Type B pancreatic cell (in vitro differentiated cells): ENCODE measurements around the gene SLC16A10. TPM values are rescaled to one million over a fixed set of nuclear protein-coding genes. Genes with fewer than 3 reads are reported as not detected.

Source experiments
- DNase-seq: peaks from one replicate; pipeline ENCODE4 v3.0.0; 2021; ENCODE audit warnings: mixed read lengths; ENCODE audit not compliant: unreplicated experiment; ENCODE audit errors: extremely low spot score
- H3K27ac Mint-ChIP-seq: 2 replicates; pipeline ENCODE4 v1.8.0; 2021; ENCODE audit warnings: mild to moderate bottlenecking, mixed read lengths
- H3K27me3 Mint-ChIP-seq: 2 replicates; pipeline ENCODE4 v1.8.0; 2021; ENCODE audit warnings: mixed read lengths
- H3K36me3 Mint-ChIP-seq: 2 replicates; pipeline ENCODE4 v1.8.0; 2021; ENCODE audit warnings: mixed read lengths
- H3K4me1 Mint-ChIP-seq: one replicate; pipeline ENCODE4 v1.8.0; 2021; ENCODE audit warnings: mixed read lengths; ENCODE audit not compliant: unreplicated experiment
- H3K4me3 Mint-ChIP-seq: 2 replicates; pipeline ENCODE4 v1.8.0; 2021; ENCODE audit warnings: mild to moderate bottlenecking, mixed read lengths
- H3K9me3 Mint-ChIP-seq: 2 replicates; pipeline ENCODE4 v1.8.0; 2021; ENCODE audit warnings: mixed read lengths
- total RNA-seq: library from RNA; stranded (reverse); gene quantifications from 2 replicates; pipeline ENCODE4 v1.2.1, GENCODE V29; 2021; ENCODE audit warnings: low replicate concordance
- TF ChIP-seq, protein P1 (sequence below): fragments of 200-600 bp; sonication (generic); conservative IDR thresholded peaks from 2 replicates; pipeline ENCODE4 v1.5.0; 2021; ENCODE audit warnings: antibody characterized with exemption, mild to moderate bottlenecking

SLC16A10 gene
- total RNA-seq, 1 donor from 2014 or later, result 16.9 TPM

DNA sequence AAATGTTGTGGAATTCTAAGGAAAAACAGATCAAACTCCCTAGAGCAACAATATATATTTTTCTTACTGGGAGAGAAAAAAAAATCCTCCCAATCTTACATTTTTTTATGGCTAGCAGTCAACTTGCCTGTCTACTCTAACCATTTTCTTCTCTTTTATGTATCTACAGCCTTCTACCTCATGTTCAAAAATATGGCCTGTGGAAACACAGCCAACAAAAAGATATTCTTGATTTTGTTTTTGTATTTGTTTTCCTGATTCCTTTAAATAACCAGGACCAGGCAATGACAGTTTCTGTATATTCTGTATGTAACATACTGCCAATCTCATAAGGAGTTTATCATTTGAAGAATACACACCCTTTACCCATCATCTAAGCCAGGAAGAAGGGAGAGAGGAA is 13.0 kb upstream of the SLC16A10 start:
- Mint-ChIP-seq H3K36me3 (no peaks in the 10 kb centered on the region), H3K9me3 (no peaks in the 10 kb centered on the region)

DNA sequence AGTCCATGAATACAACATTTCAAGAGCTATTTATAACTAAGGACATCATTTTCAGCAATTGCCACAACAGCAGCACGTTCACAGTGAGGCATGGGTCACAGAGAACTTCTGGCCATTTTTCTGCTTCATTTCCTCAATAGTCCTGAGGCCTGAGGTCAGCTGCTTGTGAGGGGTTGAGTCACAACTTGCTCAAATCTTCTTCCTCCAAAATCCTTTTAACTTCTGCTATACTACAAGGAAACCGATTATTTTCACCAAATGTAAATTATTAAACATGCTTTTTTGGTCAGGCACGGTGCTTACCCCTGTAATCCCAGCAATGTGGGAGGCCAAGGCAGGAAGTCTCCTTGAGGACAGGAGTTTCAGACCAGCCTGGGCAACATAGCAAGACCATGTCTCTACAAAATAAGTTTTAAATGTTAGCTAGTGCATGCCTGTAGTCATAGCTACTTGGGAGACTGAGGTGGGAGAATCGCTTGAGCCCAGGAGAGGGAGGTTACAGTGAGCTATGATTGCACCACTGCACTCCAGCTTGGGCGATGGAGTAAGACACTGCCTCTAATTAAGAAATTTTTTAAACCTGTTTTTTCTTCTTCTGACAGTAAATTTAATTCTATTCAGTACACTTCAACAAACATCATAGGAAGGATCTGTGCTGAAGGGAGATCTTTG is 11.1 kb upstream of the SLC16A10 start:
- H3K9me3 Mint-ChIP-seq, result no peaks in the 10 kb centered on the region
- H3K4me1 Mint-ChIP-seq, result no peaks in the 10 kb centered on the region
- TF ChIP-seq, protein P1, sequence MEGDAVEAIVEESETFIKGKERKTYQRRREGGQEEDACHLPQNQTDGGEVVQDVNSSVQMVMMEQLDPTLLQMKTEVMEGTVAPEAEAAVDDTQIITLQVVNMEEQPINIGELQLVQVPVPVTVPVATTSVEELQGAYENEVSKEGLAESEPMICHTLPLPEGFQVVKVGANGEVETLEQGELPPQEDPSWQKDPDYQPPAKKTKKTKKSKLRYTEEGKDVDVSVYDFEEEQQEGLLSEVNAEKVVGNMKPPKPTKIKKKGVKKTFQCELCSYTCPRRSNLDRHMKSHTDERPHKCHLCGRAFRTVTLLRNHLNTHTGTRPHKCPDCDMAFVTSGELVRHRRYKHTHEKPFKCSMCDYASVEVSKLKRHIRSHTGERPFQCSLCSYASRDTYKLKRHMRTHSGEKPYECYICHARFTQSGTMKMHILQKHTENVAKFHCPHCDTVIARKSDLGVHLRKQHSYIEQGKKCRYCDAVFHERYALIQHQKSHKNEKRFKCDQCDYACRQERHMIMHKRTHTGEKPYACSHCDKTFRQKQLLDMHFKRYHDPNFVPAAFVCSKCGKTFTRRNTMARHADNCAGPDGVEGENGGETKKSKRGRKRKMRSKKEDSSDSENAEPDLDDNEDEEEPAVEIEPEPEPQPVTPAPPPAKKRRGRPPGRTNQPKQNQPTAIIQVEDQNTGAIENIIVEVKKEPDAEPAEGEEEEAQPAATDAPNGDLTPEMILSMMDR, result no peak
- no peak overlapping the region for H3K4me3 Mint-ChIP-seq
- H3K27me3 Mint-ChIP-seq, result peaks cover 4% of the 10 kb centered on the region
- H3K36me3 Mint-ChIP-seq, result no peaks in the 10 kb centered on the region
- H3K27ac Mint-ChIP-seq, result no peak overlapping the region
- DNase-seq, result no peak

More for the DNA sequence above, 13.0 kb upstream of the SLC16A10 start:
- H3K4me1 Mint-ChIP-seq, result no peaks in the 10 kb centered on the region
- H3K27me3 Mint-ChIP-seq, result peaks cover 4% of the 10 kb centered on the region
- no peak for DNase-seq
- TF ChIP-seq, protein P1, result no peak
- H3K27ac Mint-ChIP-seq, result no peak overlapping the region
- H3K4me3 Mint-ChIP-seq, result no peak overlapping the region

DNA sequence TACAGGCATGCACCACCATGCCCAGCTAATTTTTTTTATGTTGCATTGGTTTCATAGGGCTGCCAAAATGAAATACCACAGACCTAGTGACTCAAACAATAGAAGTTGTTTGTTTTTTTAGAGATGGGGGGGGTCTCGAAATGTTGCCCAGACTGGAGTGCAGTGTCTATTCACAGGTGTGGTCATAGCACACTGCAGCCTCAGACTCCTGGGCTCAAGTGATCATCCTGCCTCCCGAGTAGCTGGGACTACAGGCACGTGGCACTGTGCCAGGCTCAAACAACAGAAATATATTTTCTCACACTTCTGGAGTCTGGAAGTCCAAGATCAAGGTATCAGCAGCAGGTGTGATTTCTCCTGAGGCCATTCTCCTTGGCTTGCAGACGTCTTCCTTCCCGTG is 6.6 kb upstream of the SLC16A10 start:
- TF ChIP-seq, protein P1, result no peak
- no peak for DNase-seq
- Mint-ChIP-seq H3K27me3 (peaks cover 3% of the 10 kb centered on the region), H3K4me3 (no peak overlapping the region), H3K4me1 (no peaks in the 10 kb centered on the region), H3K27ac (no peak overlapping the region), H3K36me3 (no peaks in the 10 kb centered on the region), H3K9me3 (no peaks in the 10 kb centered on the region)

DNA sequence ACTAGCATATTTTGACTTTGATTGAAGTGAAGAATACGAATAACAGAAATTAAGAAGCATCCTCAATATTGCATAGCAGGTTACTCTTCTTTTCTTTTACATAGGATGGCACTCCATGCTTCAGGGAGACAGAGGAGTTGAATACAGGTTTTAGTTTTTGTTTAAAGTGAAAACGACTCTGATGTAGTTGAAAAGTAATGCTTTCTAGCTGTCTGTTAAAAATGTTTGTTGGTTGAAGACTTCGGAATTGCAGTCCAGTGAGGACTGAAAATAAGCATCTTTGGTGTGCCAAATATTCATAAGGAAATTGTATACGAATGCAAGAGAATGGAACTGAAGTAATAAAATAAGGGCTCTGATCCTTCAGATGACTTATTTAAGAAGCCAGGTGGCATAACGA is 618 bp upstream of the SLC16A10 start:
- Mint-ChIP-seq H3K36me3 (no peaks in the 10 kb centered on the region), H3K4me3 (peak overlapping the region; percentile 89), H3K27me3 (peaks cover 32% of the 10 kb centered on the region), H3K9me3 (no peaks in the 10 kb centered on the region), H3K27ac (peak overlapping the region; percentile 78), H3K4me1 (peaks cover 22% of the 10 kb centered on the region)
- TF ChIP-seq, protein P1, result no peak
- DNase-seq, result no peak

DNA sequence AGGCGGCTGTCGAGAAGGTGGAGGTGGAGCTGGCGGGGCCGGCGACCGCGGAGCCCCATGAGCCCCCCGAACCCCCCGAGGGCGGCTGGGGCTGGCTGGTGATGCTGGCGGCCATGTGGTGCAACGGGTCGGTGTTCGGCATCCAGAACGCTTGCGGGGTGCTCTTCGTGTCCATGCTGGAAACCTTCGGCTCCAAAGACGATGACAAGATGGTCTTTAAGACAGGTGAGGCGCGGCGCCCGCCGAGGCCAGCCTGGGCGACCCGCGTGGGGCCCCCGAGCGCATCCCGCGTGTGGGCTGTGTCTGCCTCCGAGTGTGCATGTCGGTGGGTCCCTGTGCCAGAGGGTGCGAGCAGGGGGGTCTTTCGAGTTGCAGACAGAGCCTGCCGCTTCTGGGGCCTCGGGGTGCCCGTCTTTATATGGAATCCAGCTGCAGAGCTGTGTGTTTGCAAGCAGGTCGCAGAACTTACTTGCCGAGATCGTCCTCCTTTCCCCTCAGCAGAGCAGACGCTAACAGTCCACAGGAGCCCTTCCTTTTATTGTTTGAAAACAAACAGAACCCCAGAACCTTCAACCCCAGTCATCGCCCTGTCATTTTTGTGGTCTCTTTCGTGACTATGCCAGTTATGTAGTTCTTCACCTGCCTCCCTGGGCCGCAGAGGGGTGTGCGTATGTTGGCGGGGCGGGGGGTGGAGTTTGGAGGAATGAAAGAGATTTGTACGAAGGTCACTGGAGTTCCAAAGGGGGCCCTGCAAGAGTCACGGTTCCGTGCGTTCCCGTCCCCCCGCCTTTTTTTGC is 766 bp downstream of the SLC16A10 start:
- peaks cover 32% of the 10 kb centered on the region for H3K27me3 Mint-ChIP-seq
- H3K36me3 Mint-ChIP-seq, result no peaks in the 10 kb centered on the region
- no peak for DNase-seq
- H3K27ac Mint-ChIP-seq, result peak overlapping the region; percentile 78
- peaks cover 23% of the 10 kb centered on the region for H3K4me1 Mint-ChIP-seq
- TF ChIP-seq, protein P1, result no peak
- H3K4me3 Mint-ChIP-seq, result peak overlapping the region; percentile 92
- H3K9me3 Mint-ChIP-seq, result no peaks in the 10 kb centered on the region
